GM19452 (cell line): ENCODE data around the gene PSMB8.

ENCODE experiments used
- ATAC-seq: cut with Tn5 transposase; IDR thresholded peaks from one replicate; pipeline ENCODE4 v1.9.1; 2021; ENCODE audit not compliant: unreplicated experiment

Gene PSMB8

GRCh38 chr6:32799740-32800139 lies 44.1 kb downstream of the PSMB8 start:
- ATAC-seq = no peak

GRCh38 chr6:32799168-32799567 lies 44.7 kb downstream of the PSMB8 start:
- ATAC-seq = no peak

GRCh38 chr6:32796848-32797776 lies 46.7 kb downstream of the PSMB8 start:
- ATAC-seq = no peak

- ATAC-seq = no peak
Measured at GRCh38 chr6:32794510-32794909, 49.3 kb downstream of the PSMB8 start.

GRCh38 chr6:32792901-32793435 lies 50.9 kb downstream of the PSMB8 start:
- no peak for ATAC-seq
